ENCODE results near the gene RNF220.

DNA sequence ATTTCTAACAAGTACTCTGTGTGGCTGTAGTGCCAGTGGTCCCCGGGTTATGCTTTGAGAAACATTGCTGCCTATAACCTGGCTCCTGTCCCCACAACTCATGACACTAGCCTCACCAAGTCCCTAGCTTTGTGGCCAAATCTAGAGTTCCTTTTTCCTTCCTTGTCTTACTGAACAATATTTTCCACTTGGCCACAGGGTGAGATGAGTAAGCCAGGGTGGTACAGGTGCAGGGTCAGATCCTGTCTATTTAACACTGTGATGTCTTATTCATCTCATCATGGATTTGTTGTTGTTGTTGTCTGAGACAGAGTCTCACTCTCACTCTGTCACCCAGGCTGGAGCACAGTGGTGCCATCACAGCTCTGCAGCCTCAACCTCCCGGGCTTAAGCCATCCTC lies 288.1 kb downstream of the RNF220 start:
- TF ChIP-seq POLR2AphosphoS5 (IDR thresholded peaks at IDR 0.05; ENCODE audit: borderline replicate concordance, low read depth, low read length) = no peak
- TF ChIP-seq EZH2 (IDR thresholded peaks at IDR 0.05) = no peak

Measured in SK-N-MC (cell line).